Measurements from ENCODE around the gene SV2B.
A peak's percentile ranks its signal among the peaks of the same experiment; 100 is the strongest.

The SV2B gene

GRCh38 chr15:91108421-91108820 lies 8.4 kb downstream of the SV2B start:
- DNase-seq: no peak

DNA sequence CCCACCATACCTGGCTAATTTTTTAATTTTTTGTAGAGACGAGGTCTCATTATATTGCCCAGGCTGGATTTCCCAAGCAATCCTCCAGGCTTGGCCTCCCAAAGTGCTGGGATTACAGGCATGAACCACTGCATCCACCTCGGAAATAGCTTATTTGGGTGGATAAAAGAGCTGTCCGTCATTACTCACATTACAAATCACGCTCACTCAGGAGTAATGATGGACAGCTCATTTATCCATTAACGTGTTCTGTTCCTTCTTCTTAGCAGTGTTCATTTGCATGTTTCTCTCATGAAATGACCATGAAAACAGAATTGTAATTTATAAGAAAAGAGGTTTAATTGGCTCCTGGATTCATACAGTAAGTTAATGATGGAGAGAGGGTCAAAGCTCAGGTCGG lies 9.8 kb downstream of the SV2B start:
- no peak for DNase-seq

GRCh38 chr15:91110407-91110806 lies 10.3 kb downstream of the SV2B start:
- DNase-seq: no peak

- DNase-seq: peak in 1 of 2 experiments; percentile 21
Measured at GRCh38 chr15:91113030-91113429, 13.0 kb downstream of the SV2B start.

GRCh38 chr15:91114301-91114700 lies 14.2 kb downstream of the SV2B start:
- DNase-seq: no peak

DNA sequence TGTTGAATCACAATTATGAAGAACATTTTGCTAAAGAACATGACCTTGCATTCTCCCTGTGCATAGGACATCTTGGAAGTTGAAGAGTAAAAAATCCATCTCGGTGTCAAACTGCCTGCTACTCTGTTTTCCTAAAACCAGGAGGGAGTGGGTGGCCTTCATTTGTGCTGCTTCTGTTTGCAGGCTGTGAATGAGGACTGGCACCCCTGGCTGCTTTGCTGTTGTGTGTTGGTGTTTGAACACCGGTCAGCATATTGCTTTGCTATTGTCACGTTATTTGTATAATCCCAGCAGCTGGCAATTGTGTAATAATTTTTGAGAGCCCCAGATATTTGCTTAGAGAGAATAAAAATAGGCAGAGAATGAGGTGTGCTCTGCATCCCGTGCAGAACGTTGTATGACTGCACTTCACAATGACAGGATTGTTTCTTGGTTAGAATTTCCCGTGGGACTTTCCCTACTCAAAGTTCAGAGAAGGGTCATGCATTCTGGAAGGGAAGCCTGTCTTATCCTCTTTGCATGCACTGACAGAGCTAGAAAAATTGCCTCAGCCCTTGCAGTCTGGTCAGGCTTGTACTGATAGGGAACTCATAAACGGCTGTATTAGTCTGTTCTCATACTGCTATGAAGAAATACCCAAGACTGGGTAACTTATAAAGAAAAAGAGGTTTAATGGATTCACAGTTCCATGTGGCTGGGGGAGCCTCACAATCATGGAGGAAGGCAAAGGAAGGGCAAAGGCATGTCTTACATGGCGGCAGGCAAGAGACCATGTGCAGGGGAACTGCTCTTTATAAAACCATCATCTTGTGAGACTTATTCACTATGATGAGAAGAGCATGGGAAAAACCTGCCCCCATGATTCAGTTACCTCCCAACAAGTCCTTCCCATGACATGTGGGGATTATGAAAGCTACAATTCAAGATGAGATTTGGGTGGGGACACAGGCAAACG lies 16.3 kb downstream of the SV2B start:
- DNase-seq: peak; percentile 90 to 98

GRCh38 chr15:91117375-91117774 lies 17.3 kb downstream of the SV2B start:
- DNase-seq: no peak

- DNase-seq: peak in 1 of 2 experiments; percentile 20
Measured at GRCh38 chr15:91118817-91119590, 18.9 kb downstream of the SV2B start.

GRCh38 chr15:91122296-91122695 lies 22.2 kb downstream of the SV2B start:
- DNase-seq: no peak

- peak in 1 of 2 experiments; percentile 43 for DNase-seq
Measured at GRCh38 chr15:91124132-91124531, 24.1 kb downstream of the SV2B start.

DNA sequence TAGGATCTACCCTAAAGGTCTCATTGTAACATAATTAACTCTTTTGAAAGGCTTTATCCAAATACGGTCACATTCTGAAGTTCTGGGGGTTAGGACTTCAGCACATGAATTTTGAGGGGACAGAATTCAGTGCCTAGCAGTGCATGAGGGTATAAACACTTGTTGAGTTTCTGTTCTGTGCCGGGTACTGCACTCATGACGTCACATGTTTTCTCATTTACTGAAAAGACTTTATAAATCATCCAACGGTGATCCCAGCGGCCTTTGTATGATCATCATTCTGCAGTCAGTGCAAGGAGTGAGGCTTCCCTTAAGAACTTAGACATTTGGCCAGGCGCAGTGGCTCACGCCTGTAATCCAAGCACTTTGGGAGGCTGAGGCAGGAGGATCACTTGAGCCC lies 25.1 kb downstream of the SV2B start:
- DNase-seq: no peak

DNA sequence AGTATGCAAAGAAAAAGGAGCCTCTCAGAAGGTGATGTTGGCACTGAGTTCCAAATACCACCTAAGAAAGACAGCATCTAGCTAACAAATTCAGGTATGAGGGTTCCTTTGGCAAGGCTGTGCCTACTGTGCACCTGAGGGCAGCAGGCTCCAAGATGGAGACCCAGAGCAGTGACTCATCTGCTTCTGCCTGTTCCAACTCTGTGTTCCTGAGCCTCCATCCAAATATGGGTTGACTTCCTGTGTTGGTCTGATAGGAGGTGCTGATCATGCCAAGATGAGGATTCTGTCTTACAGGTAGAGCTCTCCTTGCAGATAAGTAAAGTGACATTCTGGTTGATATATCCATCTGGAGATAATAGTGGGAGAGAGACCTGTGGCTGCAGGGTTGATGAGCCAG lies 26.0 kb downstream of the SV2B start:
- peak in 1 of 2 experiments; percentile 22 for DNase-seq

- no peak for DNase-seq
Measured at GRCh38 chr15:91127236-91127955, 27.3 kb downstream of the SV2B start.

GRCh38 chr15:91128016-91128415 lies 28.0 kb downstream of the SV2B start:
- no peak for DNase-seq

DNA sequence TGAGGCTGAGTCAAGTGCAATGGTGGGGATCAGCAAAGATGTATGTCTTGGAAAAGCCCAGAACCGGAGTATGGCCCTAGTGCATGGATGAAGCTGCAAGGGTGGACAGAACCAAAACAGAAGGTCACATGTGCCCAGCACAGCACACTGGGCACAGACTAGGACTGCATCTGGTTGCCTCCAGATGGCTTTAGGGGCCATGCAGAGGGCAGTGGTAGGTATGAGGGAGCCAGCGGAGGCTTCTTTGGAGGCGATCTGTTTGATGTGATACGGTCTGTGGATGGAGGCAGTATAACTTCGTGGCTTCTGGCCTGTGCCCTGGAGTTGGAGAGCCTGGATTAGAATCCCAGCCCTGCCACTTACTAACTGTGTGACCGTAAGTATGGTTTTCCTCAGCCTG lies 29.4 kb downstream of the SV2B start:
- DNase-seq: no peak

- DNase-seq: no peak
Measured at GRCh38 chr15:91132079-91132478, 32.0 kb downstream of the SV2B start.

GRCh38 chr15:91133511-91133910 lies 33.5 kb downstream of the SV2B start:
- no peak for DNase-seq

- DNase-seq: no peak
Measured at GRCh38 chr15:91135201-91136130, 35.4 kb downstream of the SV2B start.

- no peak for DNase-seq
Measured at GRCh38 chr15:91136386-91136923, 36.4 kb downstream of the SV2B start.

- no peak for DNase-seq
Measured at GRCh38 chr15:91140601-91141000, 40.5 kb downstream of the SV2B start.

DNA sequence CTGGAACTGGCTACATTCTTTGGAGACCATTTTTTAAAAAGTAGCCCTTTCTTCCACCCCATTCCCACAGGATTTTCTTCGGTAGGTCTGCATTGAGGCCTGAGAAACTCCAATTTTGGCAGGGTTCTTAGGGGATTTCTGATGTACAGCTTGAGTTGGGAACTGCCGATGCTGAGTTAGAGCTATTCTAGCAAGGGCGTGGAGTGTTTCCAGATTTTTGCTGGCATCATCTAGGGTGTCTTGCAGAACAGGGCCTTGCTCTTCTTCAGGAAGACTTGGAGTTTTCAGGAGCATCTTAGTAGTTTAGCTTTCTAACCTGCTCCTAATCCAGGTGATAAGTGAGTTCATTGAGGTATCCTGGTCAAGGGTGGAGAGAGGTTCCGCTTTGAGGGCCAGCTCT lies 41.0 kb downstream of the SV2B start:
- DNase-seq: no peak
